ENCODE data around the gene C11orf86. TPM values are rescaled to one million over a fixed set of nuclear protein-coding genes. Genes with fewer than 3 reads are reported as not detected.

Gene C11orf86
- polyA plus RNA-seq, 5 donors: not detected

- no peak for DNase-seq
Observed at GRCh38 chr11:67024410-67024809, 49.3 kb downstream of the C11orf86 start.

DNA sequence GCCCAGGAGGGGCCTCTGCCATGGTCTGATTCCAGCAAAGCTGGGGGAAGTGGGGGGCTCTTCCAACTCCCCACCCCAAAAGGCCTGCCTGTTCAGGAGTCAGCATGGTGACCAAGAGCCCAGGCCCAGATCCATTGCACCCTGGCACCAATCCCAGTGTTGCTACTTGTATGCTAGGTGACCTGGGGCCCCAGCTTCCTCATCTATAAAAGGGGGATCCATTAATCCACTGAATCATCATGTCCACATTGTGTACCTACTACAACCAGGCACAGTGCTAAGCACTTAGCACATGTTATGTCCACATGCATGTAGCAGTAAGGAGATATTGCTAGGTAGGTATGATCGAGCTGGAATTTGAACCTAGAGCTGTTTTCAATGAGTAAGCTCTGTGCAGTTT, 49.9 kb downstream of the C11orf86 start:
- DNase-seq: no peak

GRCh38 chr11:67025750-67026149, 50.6 kb downstream of the C11orf86 start:
- no peak for DNase-seq

Other genes starting within 250 kb of the C11orf86 start
- 10 to 100 TPM in 2 of 5 donors, 1 to 10 TPM in 3; 6.1 to 11.5 (median 8.2) TPM for gene SPTBN2, start 246.1 kb upstream of the C11orf86 start, polyA plus RNA-seq (ENCODE audit: insufficient read depth in 1 of 5, insufficient read length in 5 of 5, low replicate concordance in 1 of 5)
- gene RCE1, start 131.9 kb upstream of the C11orf86 start, polyA plus RNA-seq (ENCODE audit: insufficient read depth in 1 of 5, insufficient read length in 5 of 5, low replicate concordance in 1 of 5): 10 to 100 TPM; 15.7 to 27.5 (median 21.4) TPM
- 10 to 100 TPM in 2 of 5 donors, 1 to 10 TPM in 3; 6.4 to 19.8 (median 8.8) TPM for gene LRFN4, start 118.2 kb upstream of the C11orf86 start, polyA plus RNA-seq (ENCODE audit: insufficient read depth in 1 of 5, insufficient read length in 5 of 5, low replicate concordance in 1 of 5)
- 10 to 100 TPM in 1 of 5 donors, 1 to 10 TPM in 4; 6.4 to 14.1 (median 8.0) TPM for gene PC, start 16.9 kb upstream of the C11orf86 start, polyA plus RNA-seq (ENCODE audit: insufficient read depth in 1 of 5, insufficient read length in 5 of 5, low replicate concordance in 1 of 5)
- gene SYT12, start 47.8 kb downstream of the C11orf86 start, polyA plus RNA-seq (ENCODE audit: insufficient read depth in 1 of 5, insufficient read length in 5 of 5, low replicate concordance in 1 of 5): under 1 TPM; 0.04 to 0.31 (median 0.10) TPM
- gene RHOD, start 81.5 kb downstream of the C11orf86 start, polyA plus RNA-seq (ENCODE audit: insufficient read depth in 1 of 5, insufficient read length in 5 of 5, low replicate concordance in 1 of 5): 10 to 100 TPM in 2 of 5 donors, 1 to 10 TPM in 3; 8.5 to 19.3 (median 9.2) TPM
- 10 to 100 TPM; 67.3 to 80.4 (median 70.7) TPM for gene KDM2A, start 144.0 kb downstream of the C11orf86 start, polyA plus RNA-seq (ENCODE audit: insufficient read depth in 1 of 5, insufficient read length in 5 of 5, low replicate concordance in 1 of 5)

Data from right lung (tissue), 5 donors.